ENCODE measurements around the gene FRMD4B.
A peak's percentile ranks its signal among the peaks of the same experiment; 100 is the strongest.

FRMD4B gene

GRCh38 chr3:69144631-69145245, 241.2 kb downstream of the FRMD4B start:
- no peak for DNase-seq (ENCODE audit: low read depth)
- TF ChIP-seq, protein P1, sequence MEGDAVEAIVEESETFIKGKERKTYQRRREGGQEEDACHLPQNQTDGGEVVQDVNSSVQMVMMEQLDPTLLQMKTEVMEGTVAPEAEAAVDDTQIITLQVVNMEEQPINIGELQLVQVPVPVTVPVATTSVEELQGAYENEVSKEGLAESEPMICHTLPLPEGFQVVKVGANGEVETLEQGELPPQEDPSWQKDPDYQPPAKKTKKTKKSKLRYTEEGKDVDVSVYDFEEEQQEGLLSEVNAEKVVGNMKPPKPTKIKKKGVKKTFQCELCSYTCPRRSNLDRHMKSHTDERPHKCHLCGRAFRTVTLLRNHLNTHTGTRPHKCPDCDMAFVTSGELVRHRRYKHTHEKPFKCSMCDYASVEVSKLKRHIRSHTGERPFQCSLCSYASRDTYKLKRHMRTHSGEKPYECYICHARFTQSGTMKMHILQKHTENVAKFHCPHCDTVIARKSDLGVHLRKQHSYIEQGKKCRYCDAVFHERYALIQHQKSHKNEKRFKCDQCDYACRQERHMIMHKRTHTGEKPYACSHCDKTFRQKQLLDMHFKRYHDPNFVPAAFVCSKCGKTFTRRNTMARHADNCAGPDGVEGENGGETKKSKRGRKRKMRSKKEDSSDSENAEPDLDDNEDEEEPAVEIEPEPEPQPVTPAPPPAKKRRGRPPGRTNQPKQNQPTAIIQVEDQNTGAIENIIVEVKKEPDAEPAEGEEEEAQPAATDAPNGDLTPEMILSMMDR (IDR thresholded peaks at IDR 0.05; ENCODE audit: insufficient read depth, low read depth, low read length, missing control alignments): no peak
- H3K4me3 ChIP-seq (ENCODE audit: low read length): no peak overlapping the region

DNA sequence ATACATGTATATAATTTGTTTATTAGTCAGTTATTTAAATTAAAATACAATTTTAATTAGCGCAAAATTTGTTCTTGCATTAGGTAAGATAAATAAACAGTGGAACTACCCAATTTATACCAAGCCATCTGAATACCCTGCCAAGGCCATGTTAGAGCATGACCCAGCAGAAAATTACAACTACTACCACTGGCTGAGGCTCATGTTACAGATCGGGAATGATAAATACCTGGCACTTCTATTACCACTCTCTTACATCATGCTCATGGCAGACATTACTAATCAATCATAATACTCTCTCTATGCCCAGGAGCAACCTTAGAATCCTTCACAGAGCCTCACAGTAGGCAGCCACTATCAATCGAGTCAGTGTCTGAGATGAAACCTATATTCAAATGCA, 242.3 kb downstream of the FRMD4B start:
- TF ChIP-seq, protein P1 (IDR thresholded peaks at IDR 0.05; ENCODE audit: insufficient read depth, low read depth, low read length, missing control alignments): no peak
- H3K4me3 ChIP-seq (ENCODE audit: low read length): no peak overlapping the region
- peak; percentile 62 for DNase-seq (ENCODE audit: low read depth)

GRCh38 chr3:69142797-69143454, 243.0 kb downstream of the FRMD4B start:
- no peak overlapping the region for H3K4me3 ChIP-seq (ENCODE audit: low read length)
- DNase-seq (ENCODE audit: low read depth): no peak
- TF ChIP-seq, protein P1 (IDR thresholded peaks at IDR 0.05; ENCODE audit: insufficient read depth, low read depth, low read length, missing control alignments): no peak

DNA sequence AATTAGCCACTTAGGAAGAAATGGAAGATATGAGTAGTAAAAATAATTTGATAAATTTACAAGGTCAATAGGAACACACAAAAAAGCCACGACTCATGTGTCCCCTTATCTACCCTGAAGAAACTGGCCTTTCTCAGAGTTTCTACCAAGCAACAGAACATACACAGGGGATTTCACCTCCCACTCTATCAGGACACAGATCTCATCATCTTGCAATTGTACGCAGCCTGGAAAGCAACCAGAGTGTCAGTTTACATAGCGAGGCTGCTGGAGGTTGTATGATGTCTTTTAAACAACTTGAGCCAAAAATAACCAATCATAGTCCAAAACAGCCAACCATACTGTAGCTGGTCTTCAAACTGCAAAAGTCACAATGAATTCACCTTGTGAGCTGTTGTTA, 243.8 kb downstream of the FRMD4B start:
- DNase-seq (ENCODE audit: low read depth): no peak
- TF ChIP-seq, protein P1 (IDR thresholded peaks at IDR 0.05; ENCODE audit: insufficient read depth, low read depth, low read length, missing control alignments): no peak
- H3K4me3 ChIP-seq (ENCODE audit: low read length): no peak overlapping the region

- TF ChIP-seq, protein P1 (IDR thresholded peaks at IDR 0.05; ENCODE audit: insufficient read depth, low read depth, low read length, missing control alignments): no peak
- no peak for DNase-seq (ENCODE audit: low read depth)
- no peak overlapping the region for H3K4me3 ChIP-seq (ENCODE audit: low read length)
Observed at GRCh38 chr3:69141313-69141712, 244.6 kb downstream of the FRMD4B start.

DNA sequence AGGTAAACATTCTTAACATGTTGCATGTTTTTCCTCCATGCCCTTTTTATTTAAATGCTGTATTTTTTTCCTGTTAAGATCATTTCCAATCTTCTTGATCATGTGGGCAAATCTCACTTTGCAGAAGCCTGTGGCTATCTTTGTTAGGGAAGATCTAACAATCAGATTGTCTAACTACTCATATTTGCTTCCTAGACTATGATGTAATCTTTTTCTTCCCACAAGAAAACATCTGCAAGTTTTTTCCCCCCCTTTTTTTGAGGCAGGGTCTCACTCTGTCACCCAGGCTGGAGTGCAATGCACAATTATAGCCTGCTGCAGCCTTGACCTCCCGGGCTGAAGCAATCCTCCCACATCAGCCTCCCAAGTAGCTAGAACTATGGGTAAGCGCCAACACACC, 248.5 kb downstream of the FRMD4B start:
- H3K4me3 ChIP-seq (ENCODE audit: low read length): no peak overlapping the region
- DNase-seq (ENCODE audit: low read depth): no peak
- TF ChIP-seq, protein P1 (IDR thresholded peaks at IDR 0.05; ENCODE audit: insufficient read depth, low read depth, low read length, missing control alignments): no peak

DNA sequence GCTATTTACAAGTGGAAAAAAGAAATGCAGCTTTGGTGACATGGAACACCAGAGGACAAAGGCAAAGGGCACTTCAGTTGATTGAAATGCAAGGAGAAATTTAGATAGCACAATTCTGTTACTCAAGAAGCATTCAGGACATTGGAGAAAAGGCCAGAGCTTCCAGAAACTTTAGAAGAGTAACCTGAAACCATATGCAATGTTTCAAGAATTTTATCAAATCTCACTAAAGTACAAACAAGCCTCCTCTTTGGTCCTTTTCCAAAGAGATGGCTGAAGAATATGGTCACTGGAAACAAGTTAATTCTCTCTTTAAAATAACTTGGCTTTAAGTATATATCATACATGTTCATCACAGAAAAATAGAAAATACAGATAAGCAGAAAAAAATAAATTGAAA, 248.9 kb downstream of the FRMD4B start:
- TF ChIP-seq, protein P1 (IDR thresholded peaks at IDR 0.05; ENCODE audit: insufficient read depth, low read depth, low read length, missing control alignments): no peak
- no peak for DNase-seq (ENCODE audit: low read depth)
- no peak overlapping the region for H3K4me3 ChIP-seq (ENCODE audit: low read length)

Measured in epithelial cell of esophagus (primary cell).